Bronchial epithelial cell (primary cell): ENCODE data around the gene PCSK5. TPM values are rescaled to one million over a fixed set of nuclear protein-coding genes. Genes with fewer than 3 reads are reported as not detected.
A peak's percentile ranks its signal among the peaks of the same experiment; 100 is the strongest.

ENCODE experiments used
- DNase-seq: peaks from one replicate; pipeline ENCODE4 v3.0.0-alpha.2; 2010; ENCODE audit warnings: low read depth
- FAIRE-seq: peaks from 2 replicates; lab custom pipeline; 2011; peaks lifted over from hg19 to GRCh38; lab: Jason Lieb, UNC
- H3K27me3 ChIP-seq: 2 replicates; pipeline ENCODE4 v1.5.1; 2011; ENCODE audit warnings: low read length; ENCODE audit not compliant: control insufficient read depth, insufficient read depth
- H3K36me3 ChIP-seq: 2 replicates; pipeline ENCODE4 v1.5.1; 2011; ENCODE audit warnings: low read length; ENCODE audit not compliant: control insufficient read depth, insufficient read depth
- H3K4me3 ChIP-seq: 2 replicates; pipeline ENCODE4 v1.5.1; 2011; ENCODE audit warnings: mild to moderate bottlenecking, low read depth, low read length, control low read depth
- CTCF ChIP-seq: IDR thresholded peaks from 2 replicates; pipeline ENCODE4 v1.5.1; 2011; ENCODE audit warnings: mild to moderate bottlenecking, moderate library complexity, low read length, control low read depth, inconsistent platforms; ENCODE audit not compliant: insufficient read depth, severe bottlenecking
- total RNA-seq: library from RNA; depleted of rRNA; stranded (reverse); fragments of >200 nt; gene quantifications from 2 replicates; pipeline ENCODE4 v1.2.1, GENCODE V29; 2014

Gene PCSK5
- total RNA-seq, 1 donor from 2014 or later, result 4.2 TPM

- Histone ChIP-seq H3K36me3 (no peaks in the 10 kb centered on the region), H3K4me3 (no peak overlapping the region), H3K27me3 (no peaks in the 10 kb centered on the region)
- no peak for TF ChIP-seq CTCF
- no peak for DNase-seq
- no peak for FAIRE-seq
Measured at GRCh38 chr9:75946766-75947165, 56.3 kb downstream of the PCSK5 start.

- TF ChIP-seq CTCF, result no peak
- Histone ChIP-seq H3K36me3 (no peaks in the 10 kb centered on the region), H3K4me3 (no peak overlapping the region), H3K27me3 (no peaks in the 10 kb centered on the region)
- no peak for FAIRE-seq
- no peak for DNase-seq
Measured at GRCh38 chr9:75947233-75947632, 56.8 kb downstream of the PCSK5 start.

GRCh38 chr9:75950998-75951397 lies 60.5 kb downstream of the PCSK5 start:
- no peak for DNase-seq
- Histone ChIP-seq H3K36me3 (no peaks in the 10 kb centered on the region), H3K27me3 (no peaks in the 10 kb centered on the region), H3K4me3 (no peak overlapping the region)
- no peak for FAIRE-seq
- no peak for TF ChIP-seq CTCF

- DNase-seq (peak; percentile 28), FAIRE-seq (no peak)
- Histone ChIP-seq H3K4me3 (no peak overlapping the region), H3K36me3 (no peaks in the 10 kb centered on the region), H3K27me3 (no peaks in the 10 kb centered on the region)
- TF ChIP-seq CTCF, result no peak
Measured at GRCh38 chr9:75953218-75953617, 62.7 kb downstream of the PCSK5 start.

- TF ChIP-seq CTCF, result no peak
- H3K36me3 ChIP-seq, result no peaks in the 10 kb centered on the region
- no peak for FAIRE-seq
- H3K27me3 ChIP-seq, result no peaks in the 10 kb centered on the region
- DNase-seq, result no peak
- H3K4me3 ChIP-seq, result no peak overlapping the region
Measured at GRCh38 chr9:75956161-75956560, 65.7 kb downstream of the PCSK5 start.

- H3K36me3 ChIP-seq, result no peaks in the 10 kb centered on the region
- H3K4me3 ChIP-seq, result no peak overlapping the region
- DNase-seq, result no peak
- H3K27me3 ChIP-seq, result no peaks in the 10 kb centered on the region
- TF ChIP-seq CTCF, result no peak
- FAIRE-seq, result no peak
Measured at GRCh38 chr9:75957116-75957515, 66.6 kb downstream of the PCSK5 start.
